ENCODE results near the gene TGM2.
A peak's percentile ranks its signal among the peaks of the same experiment; 100 is the strongest.

Gene TGM2

GRCh38 chr20:38191654-38192053, 26.6 kb upstream of the TGM2 start:
- no peak for TF ChIP-seq CTCF (IDR thresholded peaks at IDR 0.05; ENCODE audit: insufficient read depth, low read length, missing control alignments)
- H3K4me3 ChIP-seq (ENCODE audit: low read depth, low read length), result no peak overlapping the region
- ChIA-PET POLR2A (no interaction called here), CTCF (interaction anchor here (0.7 to 28.8 kb wide), 5 partner anchors 10 to 134 kb away, joined by 4 to 356 read pairs (median 6); no protein-coding TSS in a partner anchor)
- DNase-seq (ENCODE audit: low read depth, low spot score), result no peak

- TF ChIP-seq CTCF (IDR thresholded peaks at IDR 0.05; ENCODE audit: insufficient read depth, low read length, missing control alignments), result no peak
- CTCF ChIA-PET, result interaction anchor here (0.8 to 28.8 kb wide), 6 partner anchors 11 to 117 kb away, joined by 3 to 356 read pairs (median 5); no protein-coding TSS in a partner anchor
- DNase-seq (ENCODE audit: low read depth, low spot score), result no peak
- H3K4me3 ChIP-seq (ENCODE audit: low read depth, low read length), result no peak overlapping the region
- POLR2A ChIA-PET, result no interaction called here
These were observed 25.9 kb upstream of the TGM2 start for GRCh38 chr20:38190936-38191371.

- ChIA-PET CTCF (interaction anchor here (0.8 to 28.8 kb wide), 6 partner anchors 8 to 128 kb away, joined by 3 to 356 read pairs (median 4); no protein-coding TSS in a partner anchor), POLR2A (no interaction called here)
- H3K4me3 ChIP-seq (ENCODE audit: low read depth, low read length), result no peak overlapping the region
- DNase-seq (ENCODE audit: low read depth, low spot score), result no peak
- no peak for TF ChIP-seq CTCF (IDR thresholded peaks at IDR 0.05; ENCODE audit: insufficient read depth, low read length, missing control alignments)
These were observed 25.1 kb upstream of the TGM2 start for GRCh38 chr20:38190166-38190565.

GRCh38 chr20:38187517-38187916, 22.4 kb upstream of the TGM2 start:
- no peak overlapping the region for H3K4me3 ChIP-seq (ENCODE audit: low read depth, low read length)
- peak; percentile 19 for TF ChIP-seq CTCF (IDR thresholded peaks at IDR 0.05; ENCODE audit: insufficient read depth, low read length, missing control alignments)
- POLR2A ChIA-PET, result no interaction called here
- CTCF ChIA-PET, result interaction anchor here (0.6 to 28.8 kb wide), 4 partner anchors 14 to 130 kb away, joined by 3 to 356 read pairs (median 4); no protein-coding TSS in a partner anchor
- DNase-seq (ENCODE audit: low read depth, low spot score), result no peak

- H3K4me3 ChIP-seq (ENCODE audit: low read depth, low read length), result no peak overlapping the region
- ChIA-PET POLR2A (no interaction called here), CTCF (interaction anchor here (0.9 to 28.8 kb wide), 3 partner anchors 13 to 129 kb away, joined by 3 to 356 read pairs (median 6); no protein-coding TSS in a partner anchor)
- TF ChIP-seq CTCF (IDR thresholded peaks at IDR 0.05; ENCODE audit: insufficient read depth, low read length, missing control alignments), result no peak
- DNase-seq (ENCODE audit: low read depth, low spot score), result no peak
These were observed 21.7 kb upstream of the TGM2 start for GRCh38 chr20:38186788-38187221.

- CTCF ChIA-PET, result interaction anchor here (1.0 kb wide), 1 partner anchor 126 kb away, joined by 3 read pairs; no protein-coding TSS in a partner anchor
These were observed 19.0 kb upstream of the TGM2 start for GRCh38 chr20:38184101-38184500.

More at GRCh38 chr20:38184101-38184500, 19.0 kb upstream of the TGM2 start:
- POLR2A ChIA-PET, result no interaction called here
- H3K4me3 ChIP-seq (ENCODE audit: low read depth, low read length), result no peak overlapping the region
- no peak for DNase-seq (ENCODE audit: low read depth, low spot score)
- no peak for TF ChIP-seq CTCF (IDR thresholded peaks at IDR 0.05; ENCODE audit: insufficient read depth, low read length, missing control alignments)
